Spleen (tissue), 11 donors: ENCODE data around the gene PARD6A. TPM values are rescaled to one million over a fixed set of nuclear protein-coding genes. Genes with fewer than 3 reads are reported as not detected.

Source experiments
- DNase-seq: peaks from one replicate; pipeline ENCODE4 v3.0.0-alpha.2; 2020
- H3K27ac ChIP-seq, 8 donors: fragments of 200-600 bp; sonication (generic) in 7 of 8; 1 replicate in 4 of 8; 2 replicates in 4 of 8; pipeline versions ENCODE4 v1.5.0 to v1.8.0; 2016 to 2021; ENCODE audit warnings: inconsistent platforms in 4 of 8, mild to moderate bottlenecking in 4 of 8, moderate library complexity in 1 of 8
- H3K27me3 ChIP-seq, 7 donors: fragments of 200-600 bp; sonication (generic) in 6 of 7; replicated peaks in 1 of 7; 1 replicate in 4 of 7; 2 replicates in 3 of 7; pipeline versions ENCODE4 v1.5.0 to v1.8.0; 2016 to 2021; ENCODE audit warnings: inconsistent platforms in 3 of 7, mild to moderate bottlenecking in 1 of 7
- H3K36me3 ChIP-seq, 6 donors: fragments of 200-600 bp; sonication (generic) in 5 of 6; 1 replicate in 4 of 6; 2 replicates in 2 of 6; pipeline versions ENCODE4 v1.5.0 to v1.8.0; 2016 to 2021; ENCODE audit warnings: inconsistent platforms in 2 of 6
- H3K4me1 ChIP-seq, 6 donors: fragments of 200-600 bp; sonication (generic) in 5 of 6; 1 replicate in 3 of 6; 2 replicates in 3 of 6; pipeline versions ENCODE4 v1.5.0 to v1.8.0; 2016 to 2021; ENCODE audit warnings: inconsistent platforms in 3 of 6
- H3K4me3 ChIP-seq, 8 donors: fragments of 200-600 bp; sonication (generic) in 7 of 8; 1 replicate in 4 of 8; 2 replicates in 4 of 8; pipeline versions ENCODE4 v1.5.0 to v1.8.0; 2016 to 2021; ENCODE audit warnings: inconsistent platforms in 4 of 8, mild to moderate bottlenecking in 4 of 8, moderate library complexity in 2 of 8
- H3K9me3 ChIP-seq, 8 donors: fragments of 200-600 bp; sonication (generic) in 7 of 8; 1 replicate in 4 of 8; 2 replicates in 4 of 8; pipeline versions ENCODE4 v1.5.0 to v1.8.0; 2016 to 2021; ENCODE audit warnings: inconsistent platforms in 4 of 8
- POLR2A ChIP-seq, 3 donors: fragments of 450-650 bp; IDR thresholded peaks; one replicate each; pipeline ENCODE4 v1.5.1; 2017; ENCODE audit warnings: antibody characterized with exemption in 3 of 3, mild to moderate bottlenecking in 1 of 3
- POLR2AphosphoS5 ChIP-seq, 3 donors: sonication (generic); formaldehyde crosslinking; IDR thresholded peaks; one replicate each; pipeline ENCODE4 v1.5.1; 2017; ENCODE audit warnings: antibody characterized with exemption in 3 of 3
- WGBS, 5 donors: extraction: QIAGEN DNeasy Blood & Tissue Kit in 3 of 5; methylation state at CpG; one replicate each; pipeline versions ENCODE4 v1.1.5 to v1.1.7; 2013 to 2018; 5-methylcytosine and 5-hydroxymethylcytosine counted together
- intact Hi-C: fragments of 100-400 bp; cut with DNase I; formaldehyde crosslinking; loops from one replicate; pipeline ENCODE4 v1.15.0; 2023; ENCODE audit warnings: low total_unique reads
- polyA plus RNA-seq, 3 donors: library from polyadenylated mRNA; stranded (reverse); fragments of 200-250 nt; gene quantifications; one replicate each; pipeline ENCODE4 v1.2.1, GENCODE V29; 2013
- total RNA-seq, 7 donors: library from RNA; depleted of rRNA in 3 of 7; stranded (reverse); fragments of >200 nt in 3 of 7; fragmentation: NEBNext Ultra II Directional in 4 of 7; extraction: Animal tissue kit (Norgen Biotek cat#: 25700) in 4 of 7; gene quantifications; one replicate each; pipeline versions ENCODE4 v1.1.0 to v1.2.1, GENCODE V29; 2016 to 2021
- TF ChIP-seq, protein P1 (sequence below), 11 experiments: fragments of 200-600 bp in 7 of 11; fragments of 450-650 bp in 4 of 11; sonication (generic) in 4 of 11; IDR thresholded peaks in 8 of 11; conservative IDR thresholded peaks in 3 of 11; 1 replicate in 7 of 11; 2 replicates in 4 of 11; pipeline versions ENCODE4 v1.4.0 to v1.8.0; 2016 to 2021; ENCODE audit warnings: antibody characterized with exemption in 11 of 11, inconsistent platforms in 4 of 11, mild to moderate bottlenecking in 1 of 11
- donor health status: healthy with polysubstance abuse.
- donor health status: DM: no; HTN: no; CAD: no; lungs with moderate emphysema.
- donor health status: DM: no; HTN: no; CAD: no.
- donor health status: Bipolar disorder and iron deficiency.
- donor health status: healthy.
- donor health status: DM: no; HTN: no; CAD: no.
- donor health status: DM: yes; HTN: yes; CAD: no.

Gene PARD6A
- total and polyA plus RNA-seq, 10 donors: 3.3 to 13.8 (median 6.7) TPM

DNA sequence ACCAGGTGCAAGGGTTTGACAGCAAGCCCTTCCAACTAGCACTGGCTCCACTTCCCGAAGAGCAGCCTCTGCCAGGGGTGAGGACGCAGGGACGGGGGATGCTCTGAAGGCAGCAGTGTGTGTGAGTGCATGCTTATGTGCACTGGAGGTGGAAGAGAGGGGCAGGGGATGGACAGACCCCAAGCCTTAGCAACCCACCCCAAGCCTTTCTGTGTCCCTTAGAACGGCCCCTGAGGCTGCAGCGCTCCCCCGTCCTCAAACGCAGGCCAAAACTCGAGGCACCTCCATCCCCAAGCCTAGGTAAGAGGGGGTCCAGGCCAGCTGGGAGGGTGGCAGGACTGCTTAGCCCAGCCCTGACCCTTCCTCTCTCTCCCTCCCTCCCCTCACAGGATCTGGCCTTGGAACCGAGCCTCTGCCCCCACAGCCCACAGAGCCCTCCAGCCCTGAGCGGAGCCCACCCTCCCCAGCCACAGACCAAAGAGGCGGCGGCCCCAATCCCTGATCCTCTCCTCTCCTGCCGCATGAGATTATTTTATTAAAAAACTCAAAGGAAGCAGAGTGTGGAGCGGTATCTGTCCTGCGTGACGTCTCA lies 3.6 kb upstream of the PARD6A start:
- no peak overlapping the region for H3K27ac ChIP-seq
- H3K36me3 ChIP-seq: peaks cover 0 to 69% (median 31%) of the 10 kb centered on the region in 6 donors
- H3K4me1 ChIP-seq: peaks cover 15 to 50% (median 29%) of the 10 kb centered on the region in 6 donors
- intact Hi-C loops: no loop called here
- H3K9me3 ChIP-seq: no peaks in the 10 kb centered on the region
- H3K27me3 ChIP-seq: peaks cover 0 to 31% (median 11%) of the 10 kb centered on the region in 7 donors
- TF ChIP-seq POLR2AphosphoS5 (IDR thresholded peaks at IDR 0.05): no peak
- TF ChIP-seq POLR2A (IDR thresholded peaks at IDR 0.05): no peak
- TF ChIP-seq, protein P1, sequence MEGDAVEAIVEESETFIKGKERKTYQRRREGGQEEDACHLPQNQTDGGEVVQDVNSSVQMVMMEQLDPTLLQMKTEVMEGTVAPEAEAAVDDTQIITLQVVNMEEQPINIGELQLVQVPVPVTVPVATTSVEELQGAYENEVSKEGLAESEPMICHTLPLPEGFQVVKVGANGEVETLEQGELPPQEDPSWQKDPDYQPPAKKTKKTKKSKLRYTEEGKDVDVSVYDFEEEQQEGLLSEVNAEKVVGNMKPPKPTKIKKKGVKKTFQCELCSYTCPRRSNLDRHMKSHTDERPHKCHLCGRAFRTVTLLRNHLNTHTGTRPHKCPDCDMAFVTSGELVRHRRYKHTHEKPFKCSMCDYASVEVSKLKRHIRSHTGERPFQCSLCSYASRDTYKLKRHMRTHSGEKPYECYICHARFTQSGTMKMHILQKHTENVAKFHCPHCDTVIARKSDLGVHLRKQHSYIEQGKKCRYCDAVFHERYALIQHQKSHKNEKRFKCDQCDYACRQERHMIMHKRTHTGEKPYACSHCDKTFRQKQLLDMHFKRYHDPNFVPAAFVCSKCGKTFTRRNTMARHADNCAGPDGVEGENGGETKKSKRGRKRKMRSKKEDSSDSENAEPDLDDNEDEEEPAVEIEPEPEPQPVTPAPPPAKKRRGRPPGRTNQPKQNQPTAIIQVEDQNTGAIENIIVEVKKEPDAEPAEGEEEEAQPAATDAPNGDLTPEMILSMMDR (IDR thresholded peaks at IDR 0.05 in 8 of 11, conservative IDR thresholded peaks at IDR 0.05 in 3 of 11): no peak
- no peak for DNase-seq
- no peak overlapping the region for H3K4me3 ChIP-seq
- 88 to 94% (median 93%) methylated on average over 9 to 16 of the region's 16 CpGs for WGBS, 5 donors

DNA sequence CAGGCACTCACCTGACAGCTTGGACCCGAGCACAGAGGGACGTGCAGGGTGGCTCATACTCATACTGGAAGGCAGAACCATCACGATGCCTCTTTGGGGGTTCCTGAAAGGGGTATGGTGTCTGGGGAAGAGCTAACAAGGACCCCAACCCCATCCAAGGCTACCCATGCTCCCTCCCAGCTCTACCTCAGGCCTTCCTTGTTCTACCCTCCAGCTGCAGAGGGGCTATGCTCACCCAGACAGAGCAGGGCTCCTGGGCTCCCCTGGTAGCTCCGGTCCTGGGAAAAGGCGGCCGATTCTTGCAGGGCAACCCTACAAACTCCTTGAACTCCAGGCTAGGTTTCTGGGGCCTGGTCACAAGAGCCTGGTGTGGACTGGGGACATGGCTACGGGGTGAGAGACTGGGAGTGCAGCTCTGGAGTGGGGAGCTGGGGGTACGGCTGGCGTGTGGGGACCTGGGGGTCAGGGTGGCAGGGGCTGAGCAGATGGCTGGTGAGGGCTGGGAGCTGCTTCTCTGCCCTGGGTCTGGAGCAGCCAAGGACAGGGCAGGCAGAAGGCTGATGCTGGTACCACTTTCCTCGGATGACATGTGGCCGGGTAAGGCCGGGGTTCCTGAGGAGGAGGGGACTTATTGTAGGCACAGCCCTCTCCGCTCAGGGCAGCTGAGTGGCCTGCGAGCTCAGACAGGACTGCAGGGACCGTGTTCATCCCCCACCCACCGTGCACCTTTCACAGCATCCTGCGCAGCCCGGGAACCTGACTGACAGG lies 2.8 kb upstream of the PARD6A start:
- no peak for DNase-seq
- Histone ChIP-seq H3K36me3 (peaks cover 0 to 72% (median 29%) of the 10 kb centered on the region in 6 donors), H3K4me1 (peaks cover 15 to 47% (median 29%) of the 10 kb centered on the region in 6 donors), H3K4me3 (no peak overlapping the region), H3K27ac (no peak overlapping the region), H3K9me3 (no peaks in the 10 kb centered on the region), H3K27me3 (peaks cover 0 to 23% (median 10%) of the 10 kb centered on the region in 7 donors)
- intact Hi-C loops: no loop called here
- TF ChIP-seq, protein P1 (IDR thresholded peaks at IDR 0.05 in 8 of 11, conservative IDR thresholded peaks at IDR 0.05 in 3 of 11): no peak
- TF ChIP-seq POLR2AphosphoS5 (IDR thresholded peaks at IDR 0.05) (no peak), POLR2A (IDR thresholded peaks at IDR 0.05) (no peak)
- 89 to 96% (median 94%) methylated on average over 14 to 18 of the region's 18 CpGs for WGBS, 5 donors

DNA sequence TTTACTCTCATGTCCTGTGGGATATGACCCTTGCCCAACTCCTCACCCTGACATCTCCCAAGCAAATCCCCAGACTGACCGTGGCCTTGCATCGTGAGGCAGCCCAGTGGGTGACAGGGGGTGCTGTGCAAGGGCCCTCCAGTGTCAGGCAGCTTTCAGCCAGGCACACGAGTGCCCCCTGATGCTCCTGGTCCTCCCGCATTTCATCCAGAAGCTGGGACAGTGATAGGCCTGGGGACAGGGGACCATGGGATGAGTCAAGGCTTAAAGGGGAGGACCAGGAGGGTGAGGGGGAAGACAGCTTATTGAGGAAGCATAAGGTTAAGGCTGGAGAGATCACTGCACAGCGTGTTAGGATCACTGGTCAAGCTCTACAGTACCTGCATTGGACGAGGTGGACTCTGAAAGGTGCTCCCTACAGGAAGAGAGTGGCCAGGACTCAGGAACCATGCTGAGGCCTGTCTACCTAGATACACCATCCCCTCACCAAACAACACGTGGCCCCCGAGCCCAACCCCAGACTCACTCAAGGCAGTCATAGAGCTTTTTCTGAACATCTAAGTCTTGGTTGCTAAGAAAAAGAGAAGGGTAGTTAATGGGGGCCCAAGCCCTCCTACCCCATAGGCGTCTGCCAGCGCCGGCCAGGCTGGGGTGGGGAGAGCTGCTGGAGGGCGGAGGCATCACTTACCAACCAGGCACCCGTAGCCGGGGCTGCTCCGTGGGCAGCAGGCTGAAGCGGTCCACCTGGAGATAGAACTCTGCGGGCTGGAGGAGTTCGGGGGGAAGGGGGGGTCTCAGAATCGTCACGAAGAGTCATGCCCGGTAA lies 1.7 kb upstream of the PARD6A start:
- peak overlapping the region; percentile 65 to 97 (median 89) for H3K4me3 ChIP-seq
- TF ChIP-seq, protein P1 (IDR thresholded peaks at IDR 0.05 in 8 of 11, conservative IDR thresholded peaks at IDR 0.05 in 3 of 11): no peak
- TF ChIP-seq POLR2AphosphoS5 (IDR thresholded peaks at IDR 0.05) (no peak), POLR2A (IDR thresholded peaks at IDR 0.05) (no peak)
- WGBS, 5 donors: 40 to 46% (median 41%) methylated on average over 14 to 21 of the region's 21 CpGs
- peak overlapping the region in 5 of 8 donors; percentile 95 to 99 (median 98) for H3K27ac ChIP-seq
- no peaks in the 10 kb centered on the region for H3K9me3 ChIP-seq
- DNase-seq: no peak
- H3K4me1 ChIP-seq: peaks cover 15 to 48% (median 27%) of the 10 kb centered on the region in 6 donors
- intact Hi-C loops: no loop called here
- peaks cover 0 to 73% (median 28%) of the 10 kb centered on the region in 6 donors for H3K36me3 ChIP-seq
- H3K27me3 ChIP-seq: peaks cover 0 to 11% (median 3%) of the 10 kb centered on the region in 7 donors
